HepG2 (cell line): ENCODE results near the gene PIP5K1A.

Experiments used
- EZH2 ChIP-seq: conservative IDR thresholded peaks from 2 replicates; pipeline ENCODE4 v1.6.1; 2012; ENCODE audit warnings: mild to moderate bottlenecking, low read depth, low read length, moderate library complexity
- KDM4B ChIP-seq: sonication (generic); formaldehyde crosslinking; IDR thresholded peaks from 2 replicates; pipeline ENCODE4 v1.4.0; 2020; ENCODE audit warnings: missing genetic modification reagents
- SAFB2 ChIP-seq: sonication (generic); formaldehyde crosslinking; IDR thresholded peaks from 2 replicates; pipeline ENCODE4 v1.5.1; 2020; ENCODE audit warnings: missing genetic modification reagents, low read depth, mild to moderate bottlenecking, borderline replicate concordance
- TBL1XR1 ChIP-seq: fragments of 150-350 bp; IDR thresholded peaks from 2 replicates; pipeline ENCODE4 v1.6.1; 2014; ENCODE audit warnings: borderline replicate concordance, low read length; ENCODE audit not compliant: partially characterized antibody
- TBX3 ChIP-seq: fragments of 450-650 bp; IDR thresholded peaks from 2 replicates; pipeline ENCODE4 v1.6.1; 2017; ENCODE audit warnings: antibody characterized with exemption, mild to moderate bottlenecking, inconsistent platforms, borderline replicate concordance
- ZNF224 ChIP-seq: sonication (generic); formaldehyde crosslinking; IDR thresholded peaks from 2 replicates; pipeline ENCODE4 v1.5.0; 2020; ENCODE audit warnings: mild to moderate bottlenecking, missing genetic modification reagents
- ZNF24 ChIP-seq: fragments of 450-650 bp; IDR thresholded peaks from 2 replicates; pipeline ENCODE4 v1.6.1; 2017; ENCODE audit warnings: antibody characterized with exemption, mild to moderate bottlenecking
- ZNF703 ChIP-seq: sonication (generic); formaldehyde crosslinking; IDR thresholded peaks from 2 replicates; pipeline ENCODE4 v1.5.1; 2020; ENCODE audit warnings: missing genetic modification reagents, mild to moderate bottlenecking, moderate library complexity, borderline replicate concordance
- ZNF772 ChIP-seq: sonication (generic); formaldehyde crosslinking; IDR thresholded peaks from 2 replicates; pipeline ENCODE4 v1.5.0; 2020; ENCODE audit warnings: mild to moderate bottlenecking, missing genetic modification reagents
- TF ChIP-seq, protein P1 (sequence below): sonication (generic); formaldehyde crosslinking; IDR thresholded peaks from 2 replicates; pipeline ENCODE4 v1.5.0; 2020; ENCODE audit warnings: mild to moderate bottlenecking, missing genetic modification reagents, moderate library complexity
- TF ChIP-seq, protein P2 (sequence below): sonication (generic); formaldehyde crosslinking; conservative IDR thresholded peaks from 2 replicates; pipeline ENCODE4 v1.4.0; 2020; ENCODE audit warnings: missing genetic modification reagents

DNA sequence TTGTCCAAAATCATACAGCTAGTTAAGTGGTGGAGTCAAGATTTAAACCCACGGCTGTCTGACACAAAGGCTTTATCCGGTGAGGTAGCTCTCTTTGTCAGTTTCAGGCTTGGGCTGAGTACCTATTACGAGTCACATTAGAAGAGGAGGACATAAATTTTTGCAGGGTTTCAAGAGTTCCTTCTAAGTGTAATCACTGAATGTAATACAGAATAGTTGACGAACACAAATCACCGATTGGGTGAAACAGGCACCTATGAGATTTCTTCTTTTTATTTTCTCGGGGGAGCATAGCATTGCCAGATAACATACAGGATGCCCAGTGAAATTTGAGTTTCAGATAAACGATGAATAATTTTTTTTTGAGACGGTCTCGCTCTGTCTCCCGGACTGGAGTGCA is 57.0 kb downstream of the PIP5K1A start:
- TF ChIP-seq, protein P1, sequence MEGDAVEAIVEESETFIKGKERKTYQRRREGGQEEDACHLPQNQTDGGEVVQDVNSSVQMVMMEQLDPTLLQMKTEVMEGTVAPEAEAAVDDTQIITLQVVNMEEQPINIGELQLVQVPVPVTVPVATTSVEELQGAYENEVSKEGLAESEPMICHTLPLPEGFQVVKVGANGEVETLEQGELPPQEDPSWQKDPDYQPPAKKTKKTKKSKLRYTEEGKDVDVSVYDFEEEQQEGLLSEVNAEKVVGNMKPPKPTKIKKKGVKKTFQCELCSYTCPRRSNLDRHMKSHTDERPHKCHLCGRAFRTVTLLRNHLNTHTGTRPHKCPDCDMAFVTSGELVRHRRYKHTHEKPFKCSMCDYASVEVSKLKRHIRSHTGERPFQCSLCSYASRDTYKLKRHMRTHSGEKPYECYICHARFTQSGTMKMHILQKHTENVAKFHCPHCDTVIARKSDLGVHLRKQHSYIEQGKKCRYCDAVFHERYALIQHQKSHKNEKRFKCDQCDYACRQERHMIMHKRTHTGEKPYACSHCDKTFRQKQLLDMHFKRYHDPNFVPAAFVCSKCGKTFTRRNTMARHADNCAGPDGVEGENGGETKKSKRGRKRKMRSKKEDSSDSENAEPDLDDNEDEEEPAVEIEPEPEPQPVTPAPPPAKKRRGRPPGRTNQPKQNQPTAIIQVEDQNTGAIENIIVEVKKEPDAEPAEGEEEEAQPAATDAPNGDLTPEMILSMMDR (CRISPR knock-in tag) = no peak
- TF ChIP-seq EZH2 = no peak
- TF ChIP-seq TBX3 = no peak
- no peak for TF ChIP-seq SAFB2
- TF ChIP-seq KDM4B (CRISPR knock-in tag) = no peak
- TF ChIP-seq ZNF703 (CRISPR knock-in tag) = no peak
- TF ChIP-seq ZNF224 (CRISPR knock-in tag) = no peak
- TF ChIP-seq TBL1XR1 = no peak
- no peak for TF ChIP-seq ZNF24
- TF ChIP-seq, protein P2, sequence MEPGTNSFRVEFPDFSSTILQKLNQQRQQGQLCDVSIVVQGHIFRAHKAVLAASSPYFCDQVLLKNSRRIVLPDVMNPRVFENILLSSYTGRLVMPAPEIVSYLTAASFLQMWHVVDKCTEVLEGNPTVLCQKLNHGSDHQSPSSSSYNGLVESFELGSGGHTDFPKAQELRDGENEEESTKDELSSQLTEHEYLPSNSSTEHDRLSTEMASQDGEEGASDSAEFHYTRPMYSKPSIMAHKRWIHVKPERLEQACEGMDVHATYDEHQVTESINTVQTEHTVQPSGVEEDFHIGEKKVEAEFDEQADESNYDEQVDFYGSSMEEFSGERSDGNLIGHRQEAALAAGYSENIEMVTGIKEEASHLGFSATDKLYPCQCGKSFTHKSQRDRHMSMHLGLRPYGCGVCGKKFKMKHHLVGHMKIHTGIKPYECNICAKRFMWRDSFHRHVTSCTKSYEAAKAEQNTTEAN = no peak
- TF ChIP-seq ZNF772 (CRISPR knock-in tag) = no peak
